Measurements from ENCODE around the gene PRPF8. TPM values are rescaled to one million over a fixed set of nuclear protein-coding genes. Genes with fewer than 3 reads are reported as not detected.

Gene PRPF8
- total and polyA plus RNA-seq, 2 experiments from 2014 or later = 178 to 246 TPM

- Histone ChIP-seq H4K20me1 (replicated peaks; ENCODE audit: insufficient read depth) (no peaks in the 10 kb centered on the region), H3K4me2 (peak overlapping the region; percentile 78), H3K4me1 (ENCODE audit: insufficient read depth) (peaks cover 23% of the 10 kb centered on the region), H3K79me2 (replicated peaks; ENCODE audit: insufficient read depth) (no peaks in the 10 kb centered on the region), H2AFZ (0 out of 2 replicates have a peak overlapping the region, but pooled peaks have one; percentile 56), H3K27me3 (ENCODE audit: insufficient read depth) (peaks cover 6% of the 10 kb centered on the region), H3K36me3 (ENCODE audit: insufficient read depth) (no peaks in the 10 kb centered on the region), H3K27ac (ENCODE audit: low read depth) (no peak overlapping the region), H3F3A (replicated peaks; ENCODE audit: low read depth) (peaks cover 18% of the 10 kb centered on the region; the same call in 1 of the 2 replicates), H3K4me3 (peak overlapping the region; percentile 62), H3K9me2 (ENCODE audit: insufficient read depth) (peaks cover 3% of the 10 kb centered on the region; the same call in 1 of the 2 replicates)
- Mint-ChIP-seq H3K4me3 (no peak overlapping the region; the same call in 2 of the 3 replicates), H3K9me3 (peaks cover 3% of the 10 kb centered on the region; the same call in 1 of the 3 replicates), H3K4me1 (peaks cover 44% of the 10 kb centered on the region), H3K27me3 (ENCODE audit: insufficient read depth, low read depth, poor library complexity) (peaks cover 28% of the 10 kb centered on the region), H3K27ac (no peak overlapping the region), H3K36me3 (ENCODE audit: low read depth) (no peaks in the 10 kb centered on the region)
- TF ChIP-seq EZH2 (IDR thresholded peaks at IDR 0.05; ENCODE audit: low read depth, unreplicated experiment) (no peak), CREB1 (CRISPR knock-in tag; IDR thresholded peaks at IDR 0.05; ENCODE audit: low read depth) (peak; percentile 30; the same call in 1 of the 2 replicates), CTCF (conservative IDR thresholded peaks at IDR 0.05; ENCODE audit: low read depth in 2 of 2) (peak; percentile 37 to 50), REST (IDR thresholded peaks at IDR 0.05; ENCODE audit: unreplicated experiment) (no peak), EZH2phosphoT487 (IDR thresholded peaks at IDR 0.05; ENCODE audit: unreplicated experiment) (no peak), ETS1 (IDR thresholded peaks at IDR 0.05) (no peak; the same call in 1 of the 2 replicates), STAT1 (IDR thresholded peaks at IDR 0.05; ENCODE audit: unreplicated experiment) (no peak), JUNB (IDR thresholded peaks at IDR 0.05; ENCODE audit: unreplicated experiment) (no peak), ZNF114 (CRISPR knock-in tag; IDR thresholded peaks at IDR 0.05) (no peak), ZNF331 (CRISPR knock-in tag; IDR thresholded peaks at IDR 0.05; ENCODE audit: low read depth) (no peak), NANOG (IDR thresholded peaks at IDR 0.05; ENCODE audit: borderline replicate concordance) (no peak), POLR2AphosphoS5 (IDR thresholded peaks at IDR 0.05; ENCODE audit: low read depth) (peak; percentile 43), ZNF462 (CRISPR knock-in tag; IDR thresholded peaks at IDR 0.05) (no peak)
- DNase-seq (ENCODE audit: low spot score) (peak; percentile 96), ATAC-seq (peak; percentile 66)
Observed at GRCh38 chr17:1643293-1643998, 41.2 kb downstream of the PRPF8 start.
